ENCODE results near the gene DFFA. TPM values are rescaled to one million over a fixed set of nuclear protein-coding genes. Genes with fewer than 3 reads are reported as not detected.

The DFFA gene
- 44.2 and 47.4 TPM in 2 replicates for total RNA-seq

DNA sequence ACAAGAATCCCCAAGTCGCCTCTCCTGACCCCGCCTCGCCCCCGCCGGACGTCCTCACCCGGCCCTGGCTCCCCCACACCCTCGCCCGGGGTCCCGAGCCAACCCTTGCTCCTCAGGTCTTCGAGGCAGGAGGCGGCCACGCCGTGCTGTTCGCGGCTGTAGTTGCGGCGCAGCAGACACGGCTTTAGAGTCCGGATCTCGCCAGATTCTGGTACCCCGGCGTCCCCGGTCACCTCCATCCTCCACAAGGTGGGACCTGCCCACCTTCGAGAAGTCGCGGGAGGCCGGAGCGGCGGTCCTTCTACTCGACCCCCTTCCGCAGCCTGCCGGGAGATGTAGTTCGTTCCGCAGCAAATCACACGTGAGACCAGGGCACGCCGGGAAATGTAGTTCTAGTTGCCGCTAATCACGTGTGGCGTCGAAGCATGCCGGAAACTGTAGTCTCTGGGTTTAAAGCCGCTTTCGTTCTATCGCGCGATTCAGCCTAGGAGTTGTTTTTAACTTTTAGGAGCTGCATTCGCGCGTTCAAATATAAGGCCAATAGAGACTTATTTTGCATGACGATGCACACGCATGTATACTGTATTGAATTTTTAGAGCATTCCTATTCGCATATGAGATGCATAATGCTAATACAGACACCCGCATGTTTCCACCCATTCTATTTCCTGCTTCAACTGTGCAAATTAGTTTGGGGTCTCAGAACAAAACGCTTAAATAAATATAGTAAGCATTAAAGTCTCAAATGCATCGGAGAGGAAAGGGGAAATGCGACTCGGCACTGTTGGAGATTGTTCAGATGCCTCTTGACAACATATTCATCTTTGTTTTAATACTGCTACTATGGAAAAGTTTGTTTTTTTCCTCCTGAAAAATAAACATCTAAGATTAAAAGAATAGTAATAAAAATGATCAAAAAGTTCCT lies at the start of gene DFFA:
TSS of gene DFFA (minus strand) at position 310 of the 925 bp plus-strand sequence. CDS start at position 239, 71 bp downstream.

GRCh38 chr1:10474613-10475507 lies 2.5 kb upstream of the DFFA start, which contains the start of gene PEX14:
Gene PEX14, plus strand, starts transcription at chr1:10474950. Its CDS starts 17 bp downstream, at chr1:10474967.

DNA sequence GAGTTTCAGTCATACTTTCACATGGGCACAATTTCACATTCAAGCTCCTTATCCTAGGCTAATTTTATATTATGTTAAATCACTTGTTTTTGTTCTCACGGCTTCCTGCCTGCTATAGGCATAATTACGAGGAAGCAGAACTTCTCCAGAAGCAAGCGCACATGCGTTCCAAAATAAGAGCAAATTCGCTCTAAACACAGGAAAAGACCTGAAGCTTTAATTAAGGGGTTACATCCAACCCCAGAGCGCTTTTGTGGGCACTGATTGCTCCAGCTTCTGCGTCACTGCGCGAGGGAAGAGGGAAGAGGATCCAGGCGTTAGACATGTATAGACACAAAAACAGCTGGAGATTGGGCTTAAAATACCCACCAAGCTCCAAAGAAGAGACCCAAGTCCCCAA lies 22.6 kb downstream of the DFFA start, which contains the start of gene CORT:
TSS of gene CORT (plus strand) at position 281 of the 400 bp plus-strand sequence. CDS start 193 bp downstream, outside the sequence.

DNA sequence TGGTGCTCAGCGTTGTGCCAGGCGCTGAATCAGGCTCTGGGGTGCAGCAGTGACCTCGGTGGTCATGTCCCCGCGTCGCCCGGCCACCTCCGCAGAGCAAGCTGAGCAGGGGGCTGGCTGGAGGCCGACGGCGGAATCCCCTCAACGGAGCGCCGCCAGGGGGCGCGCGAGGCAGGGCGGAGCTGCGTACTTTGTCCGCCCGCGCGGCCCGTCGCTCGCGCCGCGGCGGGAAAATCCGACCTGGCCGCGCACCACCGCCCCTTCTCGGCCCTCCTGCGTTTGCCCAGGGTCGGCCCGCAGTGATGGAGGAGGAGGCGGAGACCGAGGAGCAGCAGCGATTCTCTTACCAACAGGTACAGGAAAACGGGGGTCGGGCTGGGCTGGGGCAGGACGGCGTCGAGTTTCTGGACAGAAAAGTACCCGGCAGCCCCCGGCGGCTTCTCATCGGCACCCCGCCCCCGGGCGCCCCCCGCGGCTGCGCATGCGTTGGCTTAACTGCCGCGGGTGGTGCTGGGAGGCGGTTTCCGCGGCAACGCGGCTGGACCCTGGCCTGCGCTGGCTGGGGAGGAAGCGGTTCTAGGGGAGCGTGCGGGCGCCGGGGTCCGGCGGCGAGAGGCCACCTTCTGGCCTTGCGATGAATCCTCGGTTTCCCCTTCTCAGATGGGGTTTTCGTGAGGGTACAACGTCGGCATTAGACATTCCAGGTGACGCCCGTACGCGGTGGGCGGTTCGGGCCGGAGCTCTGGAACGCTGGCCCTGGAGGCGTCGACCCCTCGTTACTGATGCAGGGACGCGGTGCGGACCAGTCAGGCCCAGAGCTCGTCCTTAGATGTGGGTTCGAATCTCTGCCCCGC lies 41.9 kb downstream of the DFFA start, which contains the start of gene CENPS:
TSS of gene CENPS (plus strand) at position 218 of the 854 bp plus-strand sequence. CDS start at position 303, 85 bp downstream.

Other genes with a start within 250 kb of the DFFA start
- 324 and 328 TPM in 2 replicates for gene PGD, start 73.5 kb downstream of the DFFA start, total RNA-seq
- 5.5 and 10.2 TPM in 2 replicates for gene CENPS, start 42.1 kb downstream of the DFFA start, total RNA-seq
- 0.13 TPM in 1 of 2 replicates, not detected in the other for gene CORT, start 22.5 kb downstream of the DFFA start, total RNA-seq
- 20.8 and 21.0 TPM in 2 replicates for gene PEX14, start 2.4 kb upstream of the DFFA start, total RNA-seq

Data from mammary microvascular endothelial cell (primary cell).